Activated T-helper 1 cell treated with anti-CD3 and anti-CD28 coated beads, Interleukin-12 subunit alpha, Interleukin-12 subunit beta, Interleukin-2, Interleukin-4 antibody, amounts not matched to agents 30 ng/mL and 10 ng/mL and 1 ng/mL, durations not matched to agents 14 hours and 24 hours and 36 hours (primary cell): ENCODE data around the gene CDAN1. TPM values are rescaled to one million over a fixed set of nuclear protein-coding genes. Genes with fewer than 3 reads are reported as not detected.

Source experiments
- DNase-seq: peaks from one replicate; pipeline ENCODE4 v3.0.0; 2021; ENCODE audit warnings: low spot score
- H3K27ac Mint-ChIP-seq: one replicate; pipeline ENCODE4 v1.8.0; 2021; ENCODE audit warnings: mild to moderate bottlenecking, mixed read lengths
- H3K27me3 Mint-ChIP-seq: one replicate; pipeline ENCODE4 v1.8.0; 2022; ENCODE audit warnings: mild to moderate bottlenecking, moderate library complexity, mixed read lengths; ENCODE audit not compliant: insufficient read depth
- H3K36me3 Mint-ChIP-seq: one replicate; pipeline ENCODE4 v1.8.0; 2021; ENCODE audit warnings: low read depth, mixed read lengths
- H3K4me1 Mint-ChIP-seq: one replicate; pipeline ENCODE4 v1.8.0; 2021; ENCODE audit warnings: low read depth, mixed read lengths
- H3K4me3 Mint-ChIP-seq: one replicate; pipeline ENCODE4 v1.8.0; 2021; ENCODE audit warnings: mild to moderate bottlenecking, moderate library complexity, mixed read lengths
- H3K9me3 Mint-ChIP-seq: one replicate; pipeline ENCODE4 v1.8.0; 2021; ENCODE audit warnings: mixed read lengths
- intact Hi-C: fragments of 100-400 bp; cut with micrococcal nuclease; formaldehyde crosslinking; loops from one replicate; pipeline ENCODE4 v1.15.1; 2024
- total RNA-seq: library from RNA; stranded (reverse); gene quantifications from 2 replicates; pipeline ENCODE4 v1.2.3, GENCODE V29; 2022

Gene CDAN1
- total RNA-seq, 1 donor from 2014 or later = 24.0 TPM

- no peak for DNase-seq
- Mint-ChIP-seq H3K36me3 (no peaks in the 10 kb centered on the region), H3K4me3 (no peak overlapping the region), H3K4me1 (peaks cover 8% of the 10 kb centered on the region), H3K9me3 (no peaks in the 10 kb centered on the region), H3K27ac (no peak overlapping the region), H3K27me3 (no peaks in the 10 kb centered on the region)
- intact Hi-C loops = no loop called here
Observed at GRCh38 chr15:42674472-42674871, 62.5 kb downstream of the CDAN1 start.

Other genes with a start within 250 kb of the CDAN1 start
- gene ZNF106, start 246.0 kb downstream of the CDAN1 start, total RNA-seq = 62.8 and 63.9 TPM in 2 replicates
- gene SNAP23, start 241.5 kb downstream of the CDAN1 start, total RNA-seq = 73.8 and 87.5 TPM in 2 replicates
- 19.9 TPM in 2 replicates for gene LRRC57, start 188.3 kb downstream of the CDAN1 start, total RNA-seq
- 43.2 and 46.7 TPM in 2 replicates for gene HAUS2, start 188.3 kb downstream of the CDAN1 start, total RNA-seq
- 6.1 and 9.2 TPM in 2 replicates for gene STARD9, start 161.5 kb downstream of the CDAN1 start, total RNA-seq
- gene TTBK2, start 183.7 kb upstream of the CDAN1 start, total RNA-seq = 11.4 and 13.4 TPM in 2 replicates